GM23248 (cell line): ENCODE measurements around the gene ERCC6L2. TPM values are rescaled to one million over a fixed set of nuclear protein-coding genes. Genes with fewer than 3 reads are reported as not detected.

ENCODE experiments used
- DNase-seq: peaks from one replicate; pipeline ENCODE4 v3.0.0-alpha.2; 2015
- H2AFZ ChIP-seq: fragments of 200-600 bp; sonication (generic); 2 replicates; pipeline ENCODE4 v1.6.1; 2016; ENCODE audit warnings: antibody characterized with exemption
- H3F3A ChIP-seq: fragments of 200-600 bp; sonication (generic); 2 replicates; pipeline ENCODE4 v1.6.1; 2016; ENCODE audit warnings: mild to moderate bottlenecking, antibody characterized with exemption, mixed run types; ENCODE audit not compliant: insufficient read depth
- H3K27ac ChIP-seq: fragments of 200-600 bp; sonication (generic); 2 replicates; pipeline ENCODE4 v1.5.1; 2016; ENCODE audit warnings: mild to moderate bottlenecking
- H3K27me3 ChIP-seq: fragments of 200-600 bp; sonication (generic); replicated peaks from 2 replicates; pipeline ENCODE4 v1.6.1; 2016; ENCODE audit warnings: mild to moderate bottlenecking; ENCODE audit not compliant: insufficient read depth
- H3K36me3 ChIP-seq: fragments of 200-600 bp; sonication (generic); 2 replicates; pipeline ENCODE4 v1.6.1; 2016; ENCODE audit warnings: low read depth, mild to moderate bottlenecking
- H3K4me1 ChIP-seq: fragments of 200-600 bp; sonication (generic); 2 replicates; pipeline ENCODE4 v1.6.1; 2016; ENCODE audit warnings: mild to moderate bottlenecking; ENCODE audit not compliant: insufficient read depth
- H3K4me2 ChIP-seq: fragments of 200-600 bp; sonication (generic); one replicate; pipeline ENCODE4 v1.6.1; 2016; ENCODE audit warnings: mild to moderate bottlenecking; ENCODE audit not compliant: unreplicated experiment
- H3K4me3 ChIP-seq: fragments of 200-600 bp; sonication (generic); 2 replicates; pipeline ENCODE4 v1.5.1; 2016; ENCODE audit warnings: mild to moderate bottlenecking
- H3K79me2 ChIP-seq: fragments of 200-600 bp; sonication (generic); 2 replicates; pipeline ENCODE4 v1.6.1; 2016; ENCODE audit warnings: mild to moderate bottlenecking; ENCODE audit not compliant: insufficient read depth
- H3K9ac ChIP-seq: fragments of 200-600 bp; sonication (generic); 2 replicates; pipeline ENCODE4 v1.6.1; 2016; ENCODE audit warnings: mild to moderate bottlenecking
- H3K9me2 ChIP-seq: fragments of 200-600 bp; sonication (generic); 2 replicates; pipeline ENCODE4 v1.6.1; 2016; ENCODE audit warnings: mixed run types, mild to moderate bottlenecking, moderate library complexity; ENCODE audit not compliant: insufficient read depth
- H3K9me3 ChIP-seq: fragments of 200-600 bp; sonication (generic); one replicate; pipeline ENCODE4 v1.6.1; 2017; ENCODE audit warnings: low read depth
- H4K20me1 ChIP-seq: fragments of 200-600 bp; sonication (generic); 2 replicates; pipeline ENCODE4 v1.6.0; 2016; ENCODE audit not compliant: insufficient read depth
- EZH2 ChIP-seq: fragments of 200-600 bp; sonication (generic); IDR thresholded peaks from 2 replicates; pipeline ENCODE4 v1.6.1; 2018; ENCODE audit warnings: antibody characterized with exemption, mild to moderate bottlenecking; ENCODE audit not compliant: insufficient read depth, poor library complexity, severe bottlenecking
- EZH2phosphoT487 ChIP-seq: fragments of 200-600 bp; sonication (generic); IDR thresholded peaks from 2 replicates; pipeline ENCODE4 v1.6.1; 2018; ENCODE audit warnings: antibody characterized with exemption, moderate library complexity, mild to moderate bottlenecking, low read depth; ENCODE audit not compliant: insufficient read depth
- WGBS, 2 experiments: methylation state at CpG; one replicate each; pipeline ENCODE4 v1.1.6; 2015 to 2017; ENCODE audit warnings: low lambda C conversion rate in 2 of 2, low coverage in 1 of 2; ENCODE audit errors: missing lambda C conversion rate in 2 of 2; 5-methylcytosine and 5-hydroxymethylcytosine counted together
- in situ Hi-C: fragments of 300-500 bp; cut with MboI; formaldehyde crosslinking; loops from 2 replicates; pipeline ENCODE4 v1.15.0; 2020
- polyA plus RNA-seq: library from polyadenylated mRNA; unstranded; fragments of >200 nt; fragmentation: Nextera tagmentation; extraction: Ambion mirVana; gene quantifications from 2 replicates; pipeline ENCODE4 v1.2.1, GENCODE V29; 2016
- total RNA-seq: library from RNA; depleted of rRNA; stranded (reverse); fragments of >200 nt; shearing (Covaris generic); gene quantifications from 2 replicates; pipeline ENCODE4 v1.2.3, GENCODE V29; 2014

The ERCC6L2 gene
- total and polyA plus RNA-seq, 2 experiments from 2014 or later, result 23.4 to 45.0 TPM

DNA sequence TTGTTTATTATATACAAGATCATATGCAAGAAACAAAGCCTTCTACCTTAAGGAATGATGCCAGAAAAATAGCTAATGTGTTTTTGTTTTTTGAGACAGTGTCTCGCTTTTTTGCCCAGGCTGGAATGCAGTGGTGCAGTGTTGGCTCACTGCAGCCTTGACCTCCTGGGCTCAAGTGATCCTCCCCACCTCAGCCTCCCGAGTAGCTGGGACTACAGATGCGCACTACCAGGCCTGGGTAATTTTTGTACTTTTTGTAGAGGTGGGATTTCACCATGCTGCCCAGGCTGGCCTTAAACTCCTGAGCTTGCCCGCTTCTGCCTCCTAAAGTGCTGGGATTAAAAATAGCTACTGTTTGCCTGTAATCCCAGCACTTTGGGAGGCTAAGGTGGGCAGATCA lies 15.1 kb downstream of the ERCC6L2 start:
- H3K4me2 ChIP-seq, result no peak overlapping the region
- in situ Hi-C loops, result no loop called here
- H3K36me3 ChIP-seq, result peaks cover 20% of the 10 kb centered on the region; the same call in 1 of the 2 replicates
- H4K20me1 ChIP-seq, result no peaks in the 10 kb centered on the region
- H3K9me2 ChIP-seq, result no peaks in the 10 kb centered on the region
- H3K4me3 ChIP-seq, result no peak overlapping the region
- no peak overlapping the region for H2AFZ ChIP-seq
- 87 to 96% methylated on average over 4 of the region's 4 CpGs for WGBS, 2 experiments
- H3K9ac ChIP-seq, result no peak overlapping the region
- no peak for TF ChIP-seq EZH2phosphoT487
- no peak for TF ChIP-seq EZH2
- H3K27me3 ChIP-seq, result no peaks in the 10 kb centered on the region
- H3F3A ChIP-seq, result no peaks in the 10 kb centered on the region
- no peaks in the 10 kb centered on the region for H3K4me1 ChIP-seq
- H3K9me3 ChIP-seq, result no peaks in the 10 kb centered on the region
- no peak for DNase-seq
- peaks cover 99% of the 10 kb centered on the region for H3K79me2 ChIP-seq
- H3K27ac ChIP-seq, result no peak overlapping the region

DNA sequence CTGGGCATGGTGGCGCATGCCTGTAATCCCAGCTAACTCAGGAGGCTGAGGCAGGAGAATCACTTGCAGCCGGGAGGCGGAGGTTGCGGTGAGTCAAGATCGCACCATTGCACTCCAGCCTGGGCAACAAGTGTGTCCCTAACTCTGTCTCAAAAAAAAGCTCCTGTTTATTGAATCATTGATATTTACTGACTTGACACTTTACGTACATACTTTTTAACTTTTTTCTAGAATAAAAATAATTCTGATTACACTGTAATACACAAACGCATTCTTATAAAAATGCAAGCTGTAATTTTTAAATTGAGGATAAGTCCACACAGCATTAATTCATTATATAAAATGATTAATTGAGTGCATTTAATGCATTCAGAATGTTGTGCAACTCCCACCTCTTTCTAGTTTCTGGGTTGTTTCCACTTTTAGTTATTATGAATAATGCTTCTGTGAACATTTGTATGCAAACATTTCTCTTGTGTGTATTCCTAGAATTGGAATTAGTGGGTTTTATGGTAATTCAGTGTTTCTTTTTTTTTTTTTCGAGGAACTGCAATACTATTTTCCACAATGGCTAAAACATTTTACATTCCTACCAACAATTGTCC lies 15.7 kb downstream of the ERCC6L2 start:
- H3K79me2 ChIP-seq, result peaks cover 99% of the 10 kb centered on the region
- TF ChIP-seq EZH2phosphoT487, result no peak
- TF ChIP-seq EZH2, result no peak

DNA sequence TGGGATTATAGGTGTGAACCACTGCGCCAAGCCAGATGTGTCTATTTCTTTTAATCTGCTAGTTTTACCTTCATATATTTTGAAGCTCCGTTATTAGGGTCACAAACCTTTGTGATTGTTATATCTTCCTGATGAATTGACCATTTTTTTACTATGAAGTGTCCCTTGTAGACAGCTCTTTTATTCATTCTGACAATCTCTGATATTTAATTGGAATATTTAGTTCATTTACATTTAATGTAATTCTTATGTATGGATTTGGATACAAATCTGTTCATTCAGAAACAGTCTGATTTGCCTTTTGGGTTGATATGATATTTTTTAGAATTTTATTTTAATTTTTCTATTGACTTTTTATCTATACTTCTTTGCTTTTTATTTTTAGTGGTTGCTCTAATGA lies 17.2 kb downstream of the ERCC6L2 start:
- no peak overlapping the region for H3K9ac ChIP-seq
- peaks cover 98% of the 10 kb centered on the region for H3K79me2 ChIP-seq
- H4K20me1 ChIP-seq, result no peaks in the 10 kb centered on the region
- no peaks in the 10 kb centered on the region for H3F3A ChIP-seq
- no peaks in the 10 kb centered on the region for H3K27me3 ChIP-seq
- no peaks in the 10 kb centered on the region for H3K9me3 ChIP-seq
- H3K4me1 ChIP-seq, result no peaks in the 10 kb centered on the region
- no peak for DNase-seq
- no peak overlapping the region for H2AFZ ChIP-seq
- 98 to 100% methylated on average over 2 of the region's 2 CpGs for WGBS, 2 experiments
- H3K9me2 ChIP-seq, result no peaks in the 10 kb centered on the region
- H3K4me2 ChIP-seq, result no peak overlapping the region
- in situ Hi-C loops, result no loop called here
- no peak overlapping the region for H3K4me3 ChIP-seq
- peaks cover 20% of the 10 kb centered on the region; the same call in 1 of the 2 replicates for H3K36me3 ChIP-seq
- H3K27ac ChIP-seq, result no peak overlapping the region
- TF ChIP-seq EZH2, result no peak
- no peak for TF ChIP-seq EZH2phosphoT487

More for the DNA sequence above, 15.7 kb downstream of the ERCC6L2 start:
- in situ Hi-C loops, result no loop called here
- H3K4me3 ChIP-seq, result no peak overlapping the region
- peaks cover 20% of the 10 kb centered on the region; the same call in 1 of the 2 replicates for H3K36me3 ChIP-seq
- no peak overlapping the region for H3K27ac ChIP-seq
- H3K9ac ChIP-seq, result no peak overlapping the region
- no peaks in the 10 kb centered on the region for H3K9me2 ChIP-seq
- no peak overlapping the region for H3K4me2 ChIP-seq
- H2AFZ ChIP-seq, result no peak overlapping the region
- H3K9me3 ChIP-seq, result no peaks in the 10 kb centered on the region
- no peaks in the 10 kb centered on the region for H3F3A ChIP-seq
- no peaks in the 10 kb centered on the region for H3K27me3 ChIP-seq
- 77 to 90% methylated on average over 8 of the region's 8 CpGs for WGBS, 2 experiments
- H4K20me1 ChIP-seq, result no peaks in the 10 kb centered on the region
- no peaks in the 10 kb centered on the region for H3K4me1 ChIP-seq
- DNase-seq, result no peak

DNA sequence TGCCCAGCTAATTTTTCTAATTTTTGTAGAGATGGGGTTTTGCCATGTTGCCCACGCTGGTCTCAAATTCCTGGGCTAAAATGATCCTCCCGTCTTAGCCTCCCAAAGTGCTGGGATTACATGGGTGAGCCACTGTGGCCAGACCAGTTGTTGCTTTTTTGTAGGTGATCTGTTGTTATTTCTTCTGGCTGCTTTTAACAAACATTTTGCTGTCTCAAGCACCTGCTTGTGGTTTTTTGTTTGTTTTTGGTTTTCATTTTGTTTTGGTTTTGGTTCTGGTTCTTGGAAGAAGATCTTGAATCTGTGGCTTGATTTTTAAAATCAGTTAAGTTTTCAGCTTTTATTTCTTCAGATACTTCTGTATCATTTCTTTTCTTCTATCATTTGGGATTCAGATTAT lies 21.1 kb downstream of the ERCC6L2 start:
- H4K20me1 ChIP-seq, result no peaks in the 10 kb centered on the region
- H3K9me3 ChIP-seq, result no peaks in the 10 kb centered on the region
- DNase-seq, result no peak
- no peaks in the 10 kb centered on the region for H3K9me2 ChIP-seq
- H3K27ac ChIP-seq, result no peak overlapping the region
- peaks cover 17% of the 10 kb centered on the region; the same call in 1 of the 2 replicates for H3K36me3 ChIP-seq
- no peak overlapping the region for H3K4me2 ChIP-seq
- 0 out of 2 replicates have a peak, but pooled peaks cover 3% of the 10 kb centered on the region for H3K4me1 ChIP-seq
- 93 to 96% methylated on average over 2 of the region's 2 CpGs for WGBS, 2 experiments
- H3K27me3 ChIP-seq, result no peaks in the 10 kb centered on the region
- no peak overlapping the region for H3K4me3 ChIP-seq
- TF ChIP-seq EZH2phosphoT487, result no peak
- peaks cover 62% of the 10 kb centered on the region for H3K79me2 ChIP-seq
- no peaks in the 10 kb centered on the region for H3F3A ChIP-seq
- H3K9ac ChIP-seq, result no peak overlapping the region
- in situ Hi-C loops, result no loop called here
- no peak overlapping the region for H2AFZ ChIP-seq

DNA sequence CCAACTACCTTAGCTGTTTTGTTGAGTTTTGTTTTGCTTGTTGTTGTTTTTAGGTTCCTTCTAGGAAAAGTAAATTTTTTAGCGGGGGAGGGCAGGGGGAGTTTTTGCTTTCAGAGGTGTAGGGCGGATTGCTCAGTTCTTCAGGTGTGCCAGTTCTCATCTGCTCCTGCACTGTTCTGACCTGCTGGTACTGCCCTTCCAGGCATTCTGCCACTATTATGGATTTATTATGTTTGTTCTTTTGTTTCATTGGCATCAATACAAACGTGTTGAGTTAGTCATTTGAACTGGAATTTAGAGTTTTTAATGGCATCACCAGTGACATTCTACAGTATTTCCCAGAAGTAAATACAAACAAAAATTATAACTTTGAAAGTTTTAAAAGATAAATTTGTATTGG lies 26.0 kb downstream of the ERCC6L2 start:
- H3K9ac ChIP-seq, result no peak overlapping the region
- H3K4me1 ChIP-seq, result 0 out of 2 replicates have a peak, but pooled peaks cover 7% of the 10 kb centered on the region
- H3K4me2 ChIP-seq, result no peak overlapping the region
- no peaks in the 10 kb centered on the region for H3F3A ChIP-seq
- peaks cover 34% of the 10 kb centered on the region for H3K79me2 ChIP-seq
- in situ Hi-C loops, result no loop called here
- no peak overlapping the region for H3K27ac ChIP-seq
- no peaks in the 10 kb centered on the region for H3K27me3 ChIP-seq
- no peak for TF ChIP-seq EZH2
- TF ChIP-seq EZH2phosphoT487, result no peak
- H3K9me3 ChIP-seq, result no peaks in the 10 kb centered on the region
- no peaks in the 10 kb centered on the region; the same call in none of the 2 replicates for H3K36me3 ChIP-seq
- H4K20me1 ChIP-seq, result no peaks in the 10 kb centered on the region
- H2AFZ ChIP-seq, result no peak overlapping the region
- 67 to 73% methylated on average over 3 of the region's 3 CpGs for WGBS, 2 experiments
- no peaks in the 10 kb centered on the region for H3K9me2 ChIP-seq
- H3K4me3 ChIP-seq, result no peak overlapping the region
- DNase-seq, result no peak
